BLaER1 treated with 17β-estradiol and CSF1 and Interleukin-3, amounts not matched to agents 10 nM and 100 nM (cell line): ENCODE measurements around the gene TCF4.

Experiments
- H3K27ac ChIP-seq, 11 experiments: shearing (Covaris generic); formaldehyde crosslinking; 2 replicates each; pipeline ENCODE4 v1.8.1; 2022
- H3K27me3 ChIP-seq, 11 experiments: shearing (Covaris generic); formaldehyde crosslinking; 2 replicates each; pipeline ENCODE4 v1.8.1; 2022
- H3K36me3 ChIP-seq, 11 experiments: shearing (Covaris generic); formaldehyde crosslinking; 2 replicates each; pipeline ENCODE4 v1.8.1; 2022
- H3K4me1 ChIP-seq, 10 experiments: shearing (Covaris generic); formaldehyde crosslinking; 2 replicates each; pipeline ENCODE4 v1.8.1; 2022
- H3K4me2 ChIP-seq, 11 experiments: shearing (Covaris generic); formaldehyde crosslinking; 2 replicates each; pipeline ENCODE4 v1.8.1; 2022
- H3K4me3 ChIP-seq, 10 experiments: shearing (Covaris generic); formaldehyde crosslinking; 2 replicates each; pipeline ENCODE4 v1.8.1; 2022
- H3K9ac ChIP-seq, 11 experiments: shearing (Covaris generic); formaldehyde crosslinking; 2 replicates each; pipeline ENCODE4 v1.8.1; 2022
- H3K9me3 ChIP-seq, 11 experiments: shearing (Covaris generic); formaldehyde crosslinking; replicated peaks in 1 of 11; 2 replicates each; pipeline ENCODE4 v1.8.1; 2022
- H4K20me1 ChIP-seq, 11 experiments: shearing (Covaris generic); formaldehyde crosslinking; 2 replicates each; pipeline ENCODE4 v1.8.1; 2022
- Cebpa-rat ChIP-seq, 11 experiments: shearing (Covaris generic); IDR thresholded peaks; 2 replicates each; pipeline ENCODE4 v1.8.1; 2022

The TCF4 gene

DNA sequence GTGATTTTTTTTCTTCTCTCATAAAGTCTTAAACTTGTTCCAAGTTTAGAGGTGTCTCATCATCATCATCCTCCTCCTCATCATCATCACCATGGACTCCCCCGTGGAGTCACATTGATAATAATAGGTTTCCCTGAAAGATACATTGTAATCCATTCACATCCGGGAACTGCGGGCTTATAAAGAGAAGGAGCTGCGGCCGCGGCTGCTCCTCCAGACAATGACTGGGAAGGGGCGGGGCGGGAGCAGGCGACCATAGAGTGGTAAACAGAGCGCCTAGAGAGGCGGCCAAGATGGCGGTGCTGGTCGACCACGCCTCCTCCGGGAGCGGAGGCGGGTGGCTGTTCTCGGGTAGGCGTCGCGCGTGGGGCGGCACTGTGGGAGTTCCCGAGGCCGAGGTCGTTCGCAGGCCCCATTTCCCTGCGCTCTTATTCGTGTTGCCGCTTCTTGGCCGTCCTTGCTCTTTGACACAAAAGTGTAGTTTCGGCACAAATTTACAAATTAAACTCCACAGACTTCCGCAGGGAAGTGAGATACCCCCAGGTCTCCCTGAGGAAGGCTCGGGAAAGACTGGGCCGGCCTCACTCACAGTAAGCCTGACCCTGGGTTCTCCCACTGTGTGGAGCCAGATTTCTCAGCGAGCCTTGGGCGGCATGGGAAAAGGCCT, 1.8 kb upstream of the TCF4 start:
- H3K9me3 ChIP-seq, result peaks cover 0 to 6% (median 0%) of the 10 kb centered on the region in 11 experiments; a peak in 1 of 22 replicates
- H3K9ac ChIP-seq, result peak overlapping the region; percentile 90 to 97 (median 95)
- peaks cover 10 to 29% (median 14%) of the 10 kb centered on the region in 10 experiments for H3K4me1 ChIP-seq
- H3K27ac ChIP-seq, result peak overlapping the region; percentile 85 to 96 (median 90)
- no peaks in the 10 kb centered on the region for H3K27me3 ChIP-seq
- H3K4me3 ChIP-seq, result peak overlapping the region; percentile 61 to 86 (median 76)
- H4K20me1 ChIP-seq, result peaks cover 0 to 9% (median 0%) of the 10 kb centered on the region in 11 experiments; a peak in 3 of 22 replicates
- TF ChIP-seq Cebpa-rat (IDR thresholded peaks at IDR 0.05), result no peak
- H3K4me2 ChIP-seq, result peak overlapping the region; percentile 72 to 90 (median 89)
- H3K36me3 ChIP-seq, result peaks cover 0 to 15% (median 0%) of the 10 kb centered on the region in 11 experiments; a peak in 6 of 22 replicates

DNA sequence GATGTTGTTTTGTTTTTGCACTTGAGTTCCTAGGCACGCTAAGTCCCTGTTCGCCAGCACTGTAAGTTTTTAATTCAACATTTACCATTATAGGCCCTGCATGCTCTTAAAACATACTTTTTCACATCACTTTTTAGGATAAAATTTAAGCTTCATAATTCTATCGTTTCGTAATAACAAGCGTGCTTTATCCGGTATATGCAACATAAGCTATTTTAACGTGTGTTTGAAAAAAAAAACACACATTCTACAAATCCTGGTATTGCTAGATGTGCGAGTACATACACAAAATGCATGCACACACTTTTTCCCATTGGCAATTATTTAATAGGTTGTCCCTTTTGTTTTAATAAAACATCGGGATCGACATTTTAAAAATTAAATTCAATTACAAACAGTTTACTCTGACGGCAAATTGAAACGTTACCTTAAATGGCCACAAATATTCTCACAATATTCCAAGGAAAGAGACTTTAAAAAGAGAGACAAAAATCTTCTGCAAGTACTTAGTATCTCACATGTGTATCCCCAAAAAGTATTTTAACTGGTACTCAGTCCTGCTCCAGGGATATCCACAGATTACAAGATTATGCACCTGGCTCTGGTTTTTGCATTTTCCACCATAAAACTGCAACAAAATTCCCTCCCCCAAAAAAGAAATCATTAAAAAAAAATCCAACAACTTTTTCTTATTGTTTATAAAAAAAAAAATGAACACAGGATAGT, 1.0 kb upstream of the TCF4 start:
- peak overlapping the region; percentile 85 to 96 (median 90) for H3K27ac ChIP-seq
- H3K36me3 ChIP-seq, result peaks cover 0 to 22% (median 4%) of the 10 kb centered on the region in 11 experiments; a peak in 7 of 22 replicates
- no peak for TF ChIP-seq Cebpa-rat (IDR thresholded peaks at IDR 0.05)

DNA sequence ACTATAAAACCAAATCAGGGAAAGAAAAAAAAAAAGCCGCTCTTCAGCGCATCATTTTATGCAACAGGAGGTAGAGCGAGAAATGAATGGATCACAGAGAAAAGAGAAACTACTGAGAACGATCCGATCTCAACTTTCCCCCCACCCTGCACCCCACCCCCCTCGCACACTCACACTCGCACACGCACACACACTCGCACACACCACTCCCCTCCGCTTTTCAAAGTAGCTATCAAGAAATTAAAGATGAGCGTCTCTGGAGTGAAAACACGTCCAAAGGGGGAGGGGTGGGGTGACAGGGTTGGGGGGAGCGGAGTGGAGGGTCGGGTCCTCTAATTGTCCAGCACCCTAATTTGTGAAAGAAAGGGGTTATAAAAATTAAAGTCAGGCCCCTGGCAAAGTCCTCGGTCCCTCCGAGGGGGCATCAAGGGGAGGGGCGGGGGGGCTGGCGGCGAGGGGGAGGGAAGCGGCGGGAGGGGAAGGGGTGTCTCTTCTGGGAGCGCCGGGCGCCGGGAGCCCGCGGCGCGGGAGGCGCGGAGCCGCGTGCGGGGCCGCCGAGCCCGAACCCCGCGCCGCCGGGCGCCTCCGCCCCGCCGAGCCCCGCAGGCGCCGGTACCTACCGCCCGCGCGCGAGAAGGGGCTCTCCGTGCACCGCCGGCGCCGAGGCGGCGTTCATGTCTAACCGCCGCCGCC, 428 bp downstream of the TCF4 start:
- H3K9me3 ChIP-seq, result peaks cover 0 to 6% (median 0%) of the 10 kb centered on the region in 11 experiments; a peak in 1 of 22 replicates
- peak overlapping the region; percentile 90 to 97 (median 95) for H3K9ac ChIP-seq
- H3K27ac ChIP-seq, result peak overlapping the region; percentile 85 to 96 (median 90)
- no peak for TF ChIP-seq Cebpa-rat (IDR thresholded peaks at IDR 0.05)
- H4K20me1 ChIP-seq, result peaks cover 0 to 27% (median 6%) of the 10 kb centered on the region in 11 experiments; a peak in 6 of 22 replicates
- peaks cover under 1 to 34% (median 14%) of the 10 kb centered on the region in 11 experiments; a peak in 13 of 22 replicates for H3K36me3 ChIP-seq
- peaks cover 14 to 47% (median 36%) of the 10 kb centered on the region in 10 experiments for H3K4me1 ChIP-seq
- H3K4me3 ChIP-seq, result peak overlapping the region; percentile 61 to 86 (median 76)
- H3K27me3 ChIP-seq, result no peaks in the 10 kb centered on the region
- peak overlapping the region in 4 of 11 experiments; percentile 83 to 96 (median 91); a peak in 6 of 22 replicates for H3K4me2 ChIP-seq

More for the DNA sequence above, 1.0 kb upstream of the TCF4 start:
- H3K4me2 ChIP-seq, result peak overlapping the region; percentile 72 to 90 (median 83)
- no peaks in the 10 kb centered on the region for H3K27me3 ChIP-seq
- H3K4me1 ChIP-seq, result peaks cover 10 to 36% (median 21%) of the 10 kb centered on the region in 10 experiments
- peaks cover 0 to 14% (median 0%) of the 10 kb centered on the region in 11 experiments; a peak in 5 of 22 replicates for H4K20me1 ChIP-seq
- peak overlapping the region; percentile 90 to 97 (median 95) for H3K9ac ChIP-seq
- peak overlapping the region; percentile 61 to 86 (median 76) for H3K4me3 ChIP-seq
- peaks cover 0 to 6% (median 0%) of the 10 kb centered on the region in 11 experiments; a peak in 1 of 22 replicates for H3K9me3 ChIP-seq

DNA sequence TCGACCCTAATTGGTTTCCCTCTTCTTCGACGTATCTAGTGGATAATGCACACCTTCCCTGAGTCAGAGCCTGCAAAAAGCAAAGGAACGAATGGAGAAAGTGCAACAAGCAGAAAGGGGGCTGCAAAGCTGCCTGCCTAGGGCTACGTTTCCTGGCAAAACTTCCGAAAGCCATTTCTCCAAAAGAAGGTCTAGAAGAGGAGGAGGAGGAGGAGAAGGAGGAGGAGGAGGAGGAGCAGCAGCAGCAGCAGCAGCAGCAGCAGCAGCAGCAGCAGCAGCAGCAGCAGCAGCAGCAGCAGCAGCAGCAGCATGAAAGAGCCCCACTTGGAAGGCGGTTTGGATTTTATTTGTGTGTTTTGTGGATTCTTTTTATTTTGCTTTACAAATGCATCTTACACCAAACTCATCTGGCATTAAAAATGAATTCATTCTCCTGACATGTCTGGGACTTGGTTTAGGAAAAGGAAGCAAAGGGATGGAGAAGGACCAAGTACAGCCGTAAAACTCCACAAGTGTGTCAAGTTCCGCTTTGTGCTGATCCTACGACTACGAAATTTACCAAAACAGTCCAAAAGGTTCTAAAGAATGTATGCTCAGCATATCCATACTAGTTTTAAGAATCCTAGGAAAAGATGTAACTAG, 2.0 kb downstream of the TCF4 start:
- Histone ChIP-seq H3K4me3 (peak overlapping the region; percentile 61 to 86 (median 76)), H3K27me3 (no peaks in the 10 kb centered on the region), H3K4me2 (peak overlapping the region; percentile 81 to 99 (median 93)), H4K20me1 (peaks cover 0 to 42% (median 17%) of the 10 kb centered on the region in 11 experiments; a peak in 8 of 22 replicates), H3K9ac (peak overlapping the region; percentile 90 to 97 (median 95)), H3K27ac (peak overlapping the region; percentile 84 to 96 (median 90)), H3K4me1 (peaks cover 25 to 60% (median 51%) of the 10 kb centered on the region in 10 experiments), H3K9me3 (no peaks in the 10 kb centered on the region; a peak in 1 of 22 replicates), H3K36me3 (peaks cover 3 to 48% (median 22%) of the 10 kb centered on the region in 11 experiments; a peak in 14 of 22 replicates)
- no peak for TF ChIP-seq Cebpa-rat (IDR thresholded peaks at IDR 0.05)

DNA sequence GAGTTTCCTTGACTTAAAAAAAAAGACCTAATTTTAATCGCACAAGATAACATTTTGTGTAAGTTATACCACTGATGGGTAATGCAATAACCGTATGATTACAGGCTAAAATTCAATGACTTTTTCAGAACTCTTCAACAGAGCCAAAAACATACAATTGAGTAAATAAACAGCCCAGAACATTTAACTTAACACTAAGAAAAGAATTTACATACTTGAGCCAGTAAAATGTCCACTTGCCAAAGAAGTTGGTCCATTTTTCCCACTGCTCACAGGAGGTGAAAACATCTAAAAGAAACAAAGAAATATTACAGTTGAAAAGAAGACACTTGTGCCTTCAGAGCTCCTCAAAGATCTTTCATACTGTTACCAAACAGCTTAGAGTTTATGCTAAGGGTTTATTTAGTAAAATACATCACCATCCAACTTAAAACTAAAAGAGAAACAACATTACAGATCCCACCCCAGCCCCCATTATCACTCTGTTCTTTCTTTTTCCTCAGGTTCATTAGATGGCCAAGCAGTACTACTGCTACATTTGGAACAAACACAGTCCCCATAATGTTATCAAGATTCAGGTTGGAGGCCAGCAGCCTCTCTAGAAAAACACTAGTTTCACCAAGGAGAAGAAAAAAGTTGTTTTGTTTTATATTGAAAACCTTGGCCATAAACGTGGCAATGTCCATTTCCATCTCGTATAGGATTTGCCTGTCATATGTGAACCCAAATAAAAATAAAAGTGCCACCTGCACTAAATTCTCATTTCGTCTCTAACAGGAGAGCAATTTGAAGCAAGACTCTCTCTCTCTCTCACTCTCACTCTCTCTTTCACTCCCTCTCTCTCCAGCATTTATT, 2.7 kb downstream of the TCF4 start:
- no peaks in the 10 kb centered on the region for H3K27me3 ChIP-seq
- peaks cover 10 to 56% (median 29%) of the 10 kb centered on the region in 11 experiments; a peak in 16 of 22 replicates for H3K36me3 ChIP-seq
- peak overlapping the region; percentile 34 to 96 (median 90); a peak in 20 of 22 replicates for H3K27ac ChIP-seq
- peak overlapping the region; percentile 61 to 86 (median 76) for H3K4me3 ChIP-seq
- no peaks in the 10 kb centered on the region for H3K9me3 ChIP-seq
- TF ChIP-seq Cebpa-rat (IDR thresholded peaks at IDR 0.05), result no peak
- peak overlapping the region; percentile 90 to 97 (median 95) for H3K9ac ChIP-seq
- H3K4me2 ChIP-seq, result peak overlapping the region; percentile 81 to 99 (median 93)
- H3K4me1 ChIP-seq, result peaks cover 25 to 65% (median 58%) of the 10 kb centered on the region in 10 experiments
- peaks cover 0 to 49% (median 24%) of the 10 kb centered on the region in 11 experiments; a peak in 8 of 22 replicates for H4K20me1 ChIP-seq

DNA sequence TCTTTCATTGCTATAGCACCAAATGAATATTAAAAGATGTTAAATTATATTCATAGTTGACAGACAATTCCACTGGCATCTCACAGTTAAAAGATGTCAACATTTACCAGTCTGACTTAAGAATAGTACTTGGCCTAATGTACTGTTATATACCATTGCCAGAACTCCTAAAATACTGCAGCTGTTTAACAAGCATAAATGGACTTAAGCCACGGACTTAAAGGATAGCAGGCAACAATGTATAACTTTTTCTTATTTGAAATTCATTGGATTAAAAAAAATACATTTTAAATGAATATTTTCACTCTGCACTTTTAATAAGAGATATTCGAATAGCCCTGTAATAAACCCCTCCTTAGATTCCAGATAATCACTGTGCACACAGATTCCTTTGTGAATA, 3.8 kb downstream of the TCF4 start:
- Histone ChIP-seq H3K36me3 (peaks cover 10 to 67% (median 37%) of the 10 kb centered on the region in 11 experiments; a peak in 16 of 22 replicates), H3K4me2 (peak overlapping the region; percentile 66 to 99 (median 93); a peak in 20 of 22 replicates), H3K4me1 (peaks cover 21 to 70% (median 60%) of the 10 kb centered on the region in 10 experiments), H3K9ac (peak overlapping the region; percentile 36 to 96 (median 93); a peak in 18 of 22 replicates), H3K27ac (peak overlapping the region in 9 of 11 experiments; percentile 12 to 90 (median 55); a peak in 12 of 22 replicates), H3K4me3 (peak overlapping the region; percentile 61 to 86 (median 76); a peak in 19 of 20 replicates), H3K9me3 (no peaks in the 10 kb centered on the region), H3K27me3 (no peaks in the 10 kb centered on the region), H4K20me1 (peaks cover 0 to 59% (median 26%) of the 10 kb centered on the region in 11 experiments; a peak in 8 of 22 replicates)
- no peak for TF ChIP-seq Cebpa-rat (IDR thresholded peaks at IDR 0.05)

DNA sequence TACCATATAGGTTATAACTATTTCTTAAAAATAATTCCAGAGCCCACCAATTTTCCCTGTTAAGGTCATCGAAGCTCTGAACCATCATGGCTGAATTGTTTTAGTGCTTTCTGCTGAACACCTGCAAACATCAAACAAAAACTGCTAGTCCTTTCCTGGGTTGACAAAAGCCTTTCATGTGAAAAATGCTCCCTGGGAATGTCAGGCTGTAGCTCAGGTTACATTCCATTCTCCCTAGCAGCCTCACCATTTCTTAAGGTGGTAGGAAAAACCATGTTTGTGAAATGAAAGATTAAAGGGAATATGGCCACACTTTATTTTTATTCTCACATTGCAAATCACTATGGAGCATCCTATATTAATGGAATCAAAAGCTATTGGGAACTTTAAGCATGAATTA, 5.7 kb downstream of the TCF4 start:
- peaks cover 21 to 70% (median 63%) of the 10 kb centered on the region in 10 experiments for H3K4me1 ChIP-seq

More for the DNA sequence above, 5.7 kb downstream of the TCF4 start:
- Histone ChIP-seq H3K9ac (peak overlapping the region in 4 of 11 experiments; percentile 28 to 96 (median 38); a peak in 5 of 22 replicates), H3K4me3 (peak overlapping the region in 4 of 10 experiments; percentile 42 to 75 (median 72); a peak in 6 of 20 replicates), H3K4me2 (peak overlapping the region; percentile 53 to 99 (median 93); a peak in 20 of 22 replicates), H4K20me1 (peaks cover 0 to 76% (median 42%) of the 10 kb centered on the region in 11 experiments; a peak in 10 of 22 replicates), H3K27ac (no peak overlapping the region), H3K36me3 (peaks cover 20 to 85% (median 54%) of the 10 kb centered on the region in 11 experiments; a peak in 19 of 22 replicates), H3K27me3 (no peaks in the 10 kb centered on the region), H3K9me3 (no peaks in the 10 kb centered on the region)
- TF ChIP-seq Cebpa-rat (IDR thresholded peaks at IDR 0.05), result no peak
